ENCODE results near the gene DACT2.
A peak's percentile ranks its signal among the peaks of the same experiment; 100 is the strongest.
"Not testable (repeated sequence)": the region's sequence is repeated elsewhere in the genome, so short reads cannot be mapped to it uniquely, and the experiment has no call there.

DACT2 gene

GRCh38 chr6:168301648-168302398 lies 17.8 kb downstream of the DACT2 start:
- DNase-seq = no peak

- DNase-seq = no peak
These were observed 18.5 kb downstream of the DACT2 start for GRCh38 chr6:168300975-168301647.

DNA sequence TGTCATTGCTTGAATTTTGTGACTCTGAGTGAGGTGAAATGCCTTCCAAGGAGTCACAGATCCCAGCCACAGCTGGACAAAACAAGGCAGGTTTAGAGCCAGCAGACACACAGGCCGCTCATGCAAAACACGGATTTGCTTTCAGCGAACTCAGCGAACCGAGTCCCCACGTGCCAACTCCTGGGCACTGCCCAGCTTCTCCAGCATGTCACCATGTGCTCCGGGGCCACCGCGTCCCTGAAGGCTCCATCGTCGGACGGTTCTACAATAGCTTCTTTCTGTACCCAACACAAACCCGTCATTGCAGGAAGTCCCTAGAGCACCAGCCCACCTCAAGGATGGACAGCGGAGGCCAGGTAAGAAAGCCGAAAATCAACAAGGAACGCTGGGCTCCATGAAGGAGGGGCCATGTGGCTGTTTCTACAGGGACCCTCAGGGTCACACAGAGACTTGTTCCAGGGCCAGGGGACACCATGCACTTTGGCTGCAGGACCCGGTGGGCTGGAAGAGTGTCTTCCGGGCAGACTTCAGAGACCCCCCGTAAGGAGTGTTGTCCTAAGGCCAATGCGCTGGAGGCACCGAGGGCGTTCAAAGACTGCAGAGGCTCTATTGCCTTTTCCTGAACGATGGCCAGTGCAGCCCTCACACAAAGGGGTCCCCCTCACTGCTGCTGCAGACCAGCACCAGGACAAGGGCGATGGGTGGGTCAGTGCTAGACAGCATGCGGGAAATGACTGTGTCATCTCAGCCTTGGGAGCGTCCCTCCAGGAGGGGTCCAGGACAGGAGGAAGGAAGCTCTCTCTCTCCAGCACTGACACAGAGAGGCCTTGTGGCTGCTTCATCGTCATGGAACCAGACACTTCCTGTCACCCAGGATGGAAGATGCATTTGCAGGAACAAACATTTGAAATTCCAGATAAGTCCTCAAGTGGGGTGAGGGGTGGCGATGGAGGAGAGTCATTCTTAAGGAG lies 19.8 kb downstream of the DACT2 start:
- DNase-seq = no peak

DNA sequence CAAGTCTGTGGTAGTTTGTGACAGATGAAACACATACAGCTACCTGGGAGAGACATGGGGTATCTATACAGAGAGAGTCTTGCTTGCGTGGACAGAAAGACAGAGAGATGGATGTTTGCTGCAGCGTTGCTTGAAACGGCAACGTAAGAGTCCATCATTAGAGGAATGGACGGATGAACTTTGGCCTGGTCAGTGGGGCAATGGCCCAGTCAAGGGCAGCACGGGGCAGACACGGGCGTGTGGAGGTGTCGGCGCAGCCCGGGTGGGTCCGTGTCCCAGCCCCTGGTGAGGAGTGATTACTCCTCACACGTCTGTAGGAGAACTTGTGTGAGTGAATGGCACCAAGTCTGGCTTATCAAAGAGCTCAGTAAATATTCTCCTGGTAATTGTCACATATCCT lies 21.9 kb downstream of the DACT2 start:
- DNase-seq = no peak

- no peak for DNase-seq
These were observed 24.7 kb downstream of the DACT2 start for GRCh38 chr6:168294901-168295300.

DNA sequence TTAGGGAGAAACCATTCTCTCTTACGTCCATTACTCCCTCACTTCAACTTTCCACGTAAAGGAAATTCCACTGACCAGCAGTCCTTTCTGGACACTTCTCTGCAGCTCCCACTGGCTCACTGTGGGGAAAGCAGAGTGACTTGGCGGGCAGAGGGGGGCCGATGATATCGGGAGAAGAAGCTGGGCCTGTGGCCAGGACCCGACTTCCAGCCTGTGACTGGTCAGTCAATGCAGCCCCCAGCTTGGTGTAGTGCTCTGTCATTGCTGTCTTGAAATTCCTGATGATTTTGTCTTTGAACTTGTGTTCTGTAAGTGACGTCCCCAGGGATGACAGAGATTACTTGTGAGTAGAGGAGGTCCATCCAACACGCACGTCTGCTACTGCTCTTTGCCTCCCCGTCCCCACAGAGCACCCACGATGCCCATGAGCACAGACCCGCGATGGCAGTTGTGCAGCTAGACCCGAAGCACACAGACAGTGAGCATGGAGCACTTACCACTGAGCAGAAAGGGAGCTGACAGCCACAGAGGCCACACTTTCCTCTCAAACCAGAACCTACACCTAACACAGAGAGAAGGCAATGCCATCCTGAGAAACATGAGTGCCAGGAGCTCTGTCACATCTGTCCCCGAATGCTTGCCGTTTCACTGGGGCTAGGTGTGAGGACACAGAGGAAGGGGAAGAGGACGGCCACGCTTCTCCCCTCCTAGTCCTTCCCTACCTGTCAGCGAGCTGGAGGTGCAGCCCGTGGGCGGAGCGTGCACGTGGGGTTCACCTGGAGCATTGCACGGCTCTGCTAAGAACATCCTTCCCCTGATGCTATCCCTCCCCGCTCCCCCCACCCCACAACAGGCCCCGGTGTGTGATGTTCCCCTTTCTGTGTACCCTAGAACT lies 25.7 kb downstream of the DACT2 start:
- no peak for DNase-seq

DNA sequence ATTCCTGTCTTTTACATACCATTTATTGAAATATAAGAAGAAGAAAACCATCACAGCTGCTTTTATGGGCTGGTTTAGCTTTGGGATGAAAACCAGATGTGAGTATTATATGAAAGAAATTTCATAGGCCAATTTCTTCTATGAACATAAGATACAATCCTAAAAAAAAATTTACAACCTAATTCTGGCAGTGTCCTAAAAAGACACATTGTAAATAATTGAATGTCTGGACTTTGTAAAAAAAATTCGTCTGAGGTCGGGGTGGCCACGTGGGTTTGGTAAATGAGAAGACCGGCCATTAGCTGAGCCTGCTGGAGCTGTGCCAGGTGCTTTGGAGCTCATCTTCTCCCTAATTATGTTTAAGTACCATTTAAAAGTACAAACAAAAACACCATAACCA lies 26.8 kb downstream of the DACT2 start:
- no peak for DNase-seq

- no peak for DNase-seq
These were observed 28.1 kb downstream of the DACT2 start for GRCh38 chr6:168291450-168291849.

DNA sequence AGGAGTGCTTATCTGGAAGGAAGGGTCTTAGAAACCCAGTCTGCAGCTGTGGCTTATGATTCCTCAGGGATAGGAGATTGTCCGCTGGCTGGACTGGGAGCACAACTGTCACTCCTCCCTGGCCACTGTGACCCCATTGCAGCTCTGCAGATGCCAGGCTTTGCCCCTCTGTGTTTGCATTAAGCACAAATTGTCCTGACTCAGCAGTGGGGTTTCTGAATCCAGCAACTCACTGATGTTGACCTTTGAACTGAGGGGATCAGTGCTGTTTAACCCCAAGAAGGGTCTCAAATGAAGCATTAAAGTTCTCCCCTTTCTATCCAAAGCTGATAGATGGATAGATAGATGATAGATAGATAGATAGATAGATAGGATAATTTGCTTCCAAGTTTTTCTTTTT lies 29.5 kb downstream of the DACT2 start:
- DNase-seq = no peak

GRCh38 chr6:168289571-168289962 lies 30.0 kb downstream of the DACT2 start:
- no peak for DNase-seq

GRCh38 chr6:168288781-168289570 lies 30.6 kb downstream of the DACT2 start:
- no peak for DNase-seq

- not testable (repeated sequence) for DNase-seq
These were observed 32.1 kb downstream of the DACT2 start for GRCh38 chr6:168287460-168287859.

DNA sequence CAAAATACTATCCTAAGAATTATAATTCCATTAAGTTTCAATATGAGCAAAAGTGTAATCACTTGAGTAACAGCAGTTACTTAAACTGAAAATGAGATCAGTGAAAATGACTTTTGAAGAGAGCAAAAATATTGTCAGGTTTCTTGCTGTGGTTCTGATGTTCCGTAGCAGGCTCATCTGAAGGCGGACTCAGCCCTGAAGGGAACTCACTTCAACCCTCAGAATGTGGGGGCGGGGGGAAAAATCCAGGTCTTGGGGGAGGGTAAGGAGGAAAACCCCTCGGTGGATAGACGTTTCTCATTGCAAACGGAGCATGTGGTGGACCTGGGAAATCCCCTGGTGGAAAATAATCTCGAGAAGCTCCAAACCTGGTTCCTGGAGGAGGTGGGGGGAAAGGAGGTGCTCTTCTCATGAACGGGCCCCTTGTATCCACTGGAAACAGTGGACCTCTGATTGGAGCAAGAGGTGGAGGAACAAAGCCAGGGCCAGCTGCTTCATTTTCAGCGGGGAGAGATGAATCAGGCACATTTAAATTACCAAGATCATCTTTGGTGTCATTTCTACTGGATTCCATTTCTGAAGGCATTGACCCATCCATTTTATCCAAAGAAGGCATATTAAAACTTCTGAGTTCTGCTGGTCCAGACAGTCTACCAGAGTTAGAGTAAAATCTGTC lies 32.7 kb downstream of the DACT2 start:
- peak; percentile 57 for DNase-seq

DNA sequence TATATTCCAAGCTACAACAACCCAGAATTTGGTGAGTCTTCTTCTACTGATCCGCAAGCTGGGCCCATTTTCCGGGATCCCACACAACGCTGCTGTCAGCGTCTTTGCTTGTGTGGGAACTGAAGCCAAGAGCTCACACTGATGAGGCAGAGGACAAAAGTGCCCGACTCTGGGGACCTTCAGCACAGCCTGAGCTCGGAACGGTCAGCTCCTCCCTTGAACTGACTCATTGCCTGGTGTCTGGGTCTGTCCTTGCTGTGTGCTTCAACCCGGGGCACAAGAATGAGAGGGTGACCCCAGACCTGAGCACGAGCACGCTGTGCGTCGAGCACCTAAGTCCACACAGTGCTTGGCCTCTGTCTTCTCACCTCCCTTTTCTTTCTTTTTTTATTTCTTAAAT lies 33.5 kb downstream of the DACT2 start:
- DNase-seq = no peak

DNA sequence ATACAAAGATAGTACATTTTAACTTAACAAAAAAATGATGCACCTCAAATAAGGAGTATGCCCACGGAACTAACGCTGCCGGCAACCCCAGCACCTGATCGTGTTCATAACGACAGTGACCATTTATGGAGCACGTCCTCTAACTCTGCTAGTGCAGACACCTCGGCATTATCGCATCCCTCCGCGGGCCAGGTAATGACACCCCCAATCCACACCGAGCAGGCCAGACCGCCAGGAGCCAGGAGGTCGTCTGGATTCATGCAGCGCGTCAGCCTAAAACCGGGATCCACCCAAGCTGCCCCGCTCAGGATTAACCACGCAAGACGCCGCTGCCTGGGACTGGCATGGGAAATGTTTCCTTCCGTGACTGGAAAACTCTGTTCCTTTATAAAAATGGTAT lies 34.1 kb downstream of the DACT2 start:
- DNase-seq = no peak

DNA sequence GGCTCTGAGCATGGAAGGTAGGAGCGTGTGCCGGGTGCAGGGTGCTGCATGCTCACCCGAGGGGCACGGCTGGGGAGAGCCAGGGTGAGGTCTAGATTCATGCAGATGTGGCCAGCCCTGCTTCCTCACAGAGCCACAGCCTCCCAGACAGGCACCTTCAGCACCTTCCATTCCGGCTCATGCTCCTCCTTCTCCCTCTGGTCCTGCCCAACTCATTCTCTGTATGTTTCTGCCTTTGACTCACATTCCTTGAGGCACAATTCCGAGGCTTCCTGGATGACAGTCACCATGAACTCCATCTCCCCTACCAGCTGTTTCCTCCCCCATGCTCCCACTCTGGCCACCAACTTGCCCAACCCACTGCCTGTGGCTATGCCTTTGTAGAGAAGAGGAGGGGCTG lies 35.4 kb downstream of the DACT2 start:
- DNase-seq = no peak

- no peak for DNase-seq
These were observed 35.9 kb downstream of the DACT2 start for GRCh38 chr6:168283686-168284025.

GRCh38 chr6:168282985-168283685 lies 36.4 kb downstream of the DACT2 start:
- DNase-seq = no peak

GRCh38 chr6:168281826-168282225 lies 37.8 kb downstream of the DACT2 start:
- DNase-seq = no peak

DNA sequence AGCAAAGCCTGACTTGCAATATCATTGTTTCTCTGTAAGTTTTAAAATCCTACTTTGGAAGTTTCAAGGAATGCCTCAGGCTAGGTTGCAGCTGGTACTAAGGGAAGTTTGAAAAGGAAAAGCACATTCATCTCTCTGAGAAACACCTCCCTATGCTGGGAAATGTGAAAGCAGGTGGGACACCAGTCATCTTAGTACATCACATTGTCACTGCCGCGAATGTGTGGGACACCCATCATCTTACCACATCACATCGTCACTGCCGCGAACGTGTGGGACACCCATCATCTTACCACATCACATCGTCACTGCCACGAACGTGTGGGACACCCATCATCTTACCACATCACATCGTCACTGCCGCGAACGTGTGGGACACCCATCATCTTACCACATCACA lies 38.3 kb downstream of the DACT2 start:
- DNase-seq = peak; percentile 8

DNA sequence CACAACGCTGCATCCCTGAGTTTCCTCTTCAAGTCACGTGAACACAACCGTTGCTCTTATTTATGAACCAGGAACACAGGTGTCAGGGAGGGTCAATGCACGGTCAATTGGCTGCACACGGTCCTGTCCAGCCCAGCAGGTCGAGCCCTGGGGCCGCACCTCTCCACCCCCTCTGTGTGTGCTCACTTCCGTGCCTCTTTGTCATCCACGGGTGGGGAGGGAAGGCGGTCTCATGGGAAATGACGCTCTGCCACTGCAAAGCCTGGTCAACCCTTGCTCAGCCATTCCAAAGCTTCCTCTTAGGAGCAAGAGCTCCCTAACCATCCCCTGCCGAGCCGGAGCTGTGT lies 38.7 kb downstream of the DACT2 start:
- DNase-seq = no peak
